ENCODE measurements around the gene NIBAN1. TPM values are rescaled to one million over a fixed set of nuclear protein-coding genes. Genes with fewer than 3 reads are reported as not detected.

Gene NIBAN1
- total and polyA plus RNA-seq, 9 of the 15 experiments (the other 6 are each of a cell fraction or from before 2014, with no cell fraction given): 1.5 to 26.6 (median 16.2) TPM

DNA sequence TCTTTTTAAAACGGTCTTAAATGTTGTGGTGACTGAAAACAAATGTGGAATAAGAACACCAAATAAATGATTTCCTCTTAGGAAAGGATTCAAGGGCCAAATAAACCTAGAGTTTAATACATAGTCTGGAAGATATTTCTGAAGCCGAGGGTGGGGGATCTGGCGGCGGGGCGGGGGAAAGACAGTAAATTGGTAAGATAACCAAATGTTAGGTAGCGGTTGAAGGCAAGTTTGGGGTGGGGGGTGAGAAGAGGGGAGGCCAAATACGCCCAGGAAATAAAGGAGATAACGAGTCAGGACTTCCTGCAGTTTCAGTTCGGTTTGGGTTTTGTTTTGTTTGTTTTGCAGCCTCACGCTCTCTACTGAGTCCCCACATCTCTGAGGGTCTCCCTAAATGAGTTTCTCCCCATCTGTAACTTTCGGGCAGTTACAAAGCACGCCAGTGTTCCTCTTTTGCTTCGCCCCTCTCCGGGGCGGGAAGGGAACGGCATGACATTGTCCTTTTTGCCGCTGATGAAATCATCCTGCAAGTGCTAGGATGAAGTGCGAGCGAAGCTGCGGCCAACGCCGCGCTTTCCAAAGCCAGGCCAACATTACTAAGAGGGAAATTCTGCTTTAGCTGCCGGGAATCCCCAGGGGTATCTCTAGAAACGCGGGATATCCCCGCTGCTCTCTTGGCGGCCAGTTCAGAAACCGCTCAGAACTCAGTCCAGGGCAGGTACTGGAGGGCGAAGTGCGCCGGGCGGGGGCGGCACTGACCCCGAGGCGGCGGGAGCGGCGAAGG is 844 bp downstream of the NIBAN1 start (continued):
- TF ChIP-seq, protein P1, sequence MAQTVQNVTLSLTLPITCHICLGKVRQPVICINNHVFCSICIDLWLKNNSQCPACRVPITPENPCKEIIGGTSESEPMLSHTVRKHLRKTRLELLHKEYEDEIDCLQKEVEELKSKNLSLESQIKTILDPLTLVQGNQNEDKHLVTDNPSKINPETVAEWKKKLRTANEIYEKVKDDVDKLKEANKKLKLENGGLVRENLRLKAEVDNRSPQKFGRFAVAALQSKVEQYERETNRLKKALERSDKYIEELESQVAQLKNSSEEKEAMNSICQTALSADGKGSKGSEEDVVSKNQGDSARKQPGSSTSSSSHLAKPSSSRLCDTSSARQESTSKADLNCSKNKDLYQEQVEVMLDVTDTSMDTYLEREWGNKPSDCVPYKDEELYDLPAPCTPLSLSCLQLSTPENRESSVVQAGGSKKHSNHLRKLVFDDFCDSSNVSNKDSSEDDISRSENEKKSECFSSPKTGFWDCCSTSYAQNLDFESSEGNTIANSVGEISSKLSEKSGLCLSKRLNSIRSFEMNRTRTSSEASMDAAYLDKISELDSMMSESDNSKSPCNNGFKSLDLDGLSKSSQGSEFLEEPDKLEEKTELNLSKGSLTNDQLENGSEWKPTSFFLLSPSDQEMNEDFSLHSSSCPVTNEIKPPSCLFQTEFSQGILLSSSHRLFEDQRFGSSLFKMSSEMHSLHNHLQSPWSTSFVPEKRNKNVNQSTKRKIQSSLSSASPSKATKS (CRISPR knock-in tag; IDR thresholded peaks at IDR 0.05): no peak
- TF ChIP-seq ZNF551 (CRISPR knock-in tag; IDR thresholded peaks at IDR 0.05): no peak
- TF ChIP-seq, protein P2, sequence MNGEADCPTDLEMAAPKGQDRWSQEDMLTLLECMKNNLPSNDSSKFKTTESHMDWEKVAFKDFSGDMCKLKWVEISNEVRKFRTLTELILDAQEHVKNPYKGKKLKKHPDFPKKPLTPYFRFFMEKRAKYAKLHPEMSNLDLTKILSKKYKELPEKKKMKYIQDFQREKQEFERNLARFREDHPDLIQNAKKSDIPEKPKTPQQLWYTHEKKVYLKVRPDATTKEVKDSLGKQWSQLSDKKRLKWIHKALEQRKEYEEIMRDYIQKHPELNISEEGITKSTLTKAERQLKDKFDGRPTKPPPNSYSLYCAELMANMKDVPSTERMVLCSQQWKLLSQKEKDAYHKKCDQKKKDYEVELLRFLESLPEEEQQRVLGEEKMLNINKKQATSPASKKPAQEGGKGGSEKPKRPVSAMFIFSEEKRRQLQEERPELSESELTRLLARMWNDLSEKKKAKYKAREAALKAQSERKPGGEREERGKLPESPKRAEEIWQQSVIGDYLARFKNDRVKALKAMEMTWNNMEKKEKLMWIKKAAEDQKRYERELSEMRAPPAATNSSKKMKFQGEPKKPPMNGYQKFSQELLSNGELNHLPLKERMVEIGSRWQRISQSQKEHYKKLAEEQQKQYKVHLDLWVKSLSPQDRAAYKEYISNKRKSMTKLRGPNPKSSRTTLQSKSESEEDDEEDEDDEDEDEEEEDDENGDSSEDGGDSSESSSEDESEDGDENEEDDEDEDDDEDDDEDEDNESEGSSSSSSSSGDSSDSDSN (IDR thresholded peaks at IDR 0.05; ENCODE audit: borderline replicate concordance in 1 of 2, low read depth in 2 of 2, low read length in 2 of 2): peak in 1 of 2 experiments; percentile 44; a peak in 2 of 4 replicates
- TF ChIP-seq ZNF561 (CRISPR knock-in tag; conservative IDR thresholded peaks at IDR 0.05): no peak
- peak; percentile 50; the same call in 1 of the 2 replicates for TF ChIP-seq SMAD4 (CRISPR knock-in tag; conservative IDR thresholded peaks at IDR 0.05)
- no peak for TF ChIP-seq PHF20 (IDR thresholded peaks at IDR 0.05; ENCODE audit: partially characterized antibody)
- TF ChIP-seq, protein P3, sequence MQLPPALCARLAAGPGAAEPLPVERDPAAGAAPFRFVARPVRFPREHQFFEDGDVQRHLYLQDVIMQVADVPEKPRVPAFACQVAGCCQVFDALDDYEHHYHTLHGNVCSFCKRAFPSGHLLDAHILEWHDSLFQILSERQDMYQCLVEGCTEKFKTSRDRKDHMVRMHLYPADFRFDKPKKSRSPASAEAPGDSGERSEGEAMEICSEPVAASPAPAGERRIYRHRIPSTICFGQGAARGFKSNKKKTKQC (CRISPR knock-in tag; IDR thresholded peaks at IDR 0.05): peak; percentile 90
- TF ChIP-seq, protein P4, sequence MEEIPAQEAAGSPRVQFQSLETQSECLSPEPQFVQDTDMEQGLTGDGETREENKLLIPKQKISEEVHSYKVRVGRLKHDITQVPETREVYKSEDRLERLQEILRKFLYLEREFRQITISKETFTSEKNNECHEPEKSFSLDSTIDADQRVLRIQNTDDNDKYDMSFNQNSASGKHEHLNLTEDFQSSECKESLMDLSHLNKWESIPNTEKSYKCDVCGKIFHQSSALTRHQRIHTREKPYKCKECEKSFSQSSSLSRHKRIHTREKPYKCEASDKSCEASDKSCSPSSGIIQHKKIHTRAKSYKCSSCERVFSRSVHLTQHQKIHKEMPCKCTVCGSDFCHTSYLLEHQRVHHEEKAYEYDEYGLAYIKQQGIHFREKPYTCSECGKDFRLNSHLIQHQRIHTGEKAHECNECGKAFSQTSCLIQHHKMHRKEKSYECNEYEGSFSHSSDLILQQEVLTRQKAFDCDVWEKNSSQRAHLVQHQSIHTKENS (CRISPR knock-in tag; IDR thresholded peaks at IDR 0.05): no peak
- TF ChIP-seq, protein P5, sequence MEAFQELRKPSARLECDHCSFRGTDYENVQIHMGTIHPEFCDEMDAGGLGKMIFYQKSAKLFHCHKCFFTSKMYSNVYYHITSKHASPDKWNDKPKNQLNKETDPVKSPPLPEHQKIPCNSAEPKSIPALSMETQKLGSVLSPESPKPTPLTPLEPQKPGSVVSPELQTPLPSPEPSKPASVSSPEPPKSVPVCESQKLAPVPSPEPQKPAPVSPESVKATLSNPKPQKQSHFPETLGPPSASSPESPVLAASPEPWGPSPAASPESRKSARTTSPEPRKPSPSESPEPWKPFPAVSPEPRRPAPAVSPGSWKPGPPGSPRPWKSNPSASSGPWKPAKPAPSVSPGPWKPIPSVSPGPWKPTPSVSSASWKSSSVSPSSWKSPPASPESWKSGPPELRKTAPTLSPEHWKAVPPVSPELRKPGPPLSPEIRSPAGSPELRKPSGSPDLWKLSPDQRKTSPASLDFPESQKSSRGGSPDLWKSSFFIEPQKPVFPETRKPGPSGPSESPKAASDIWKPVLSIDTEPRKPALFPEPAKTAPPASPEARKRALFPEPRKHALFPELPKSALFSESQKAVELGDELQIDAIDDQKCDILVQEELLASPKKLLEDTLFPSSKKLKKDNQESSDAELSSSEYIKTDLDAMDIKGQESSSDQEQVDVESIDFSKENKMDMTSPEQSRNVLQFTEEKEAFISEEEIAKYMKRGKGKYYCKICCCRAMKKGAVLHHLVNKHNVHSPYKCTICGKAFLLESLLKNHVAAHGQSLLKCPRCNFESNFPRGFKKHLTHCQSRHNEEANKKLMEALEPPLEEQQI (IDR thresholded peaks at IDR 0.05): peak; percentile 65; the same call in 1 of the 2 replicates
- TF ChIP-seq YY1 (IDR thresholded peaks at IDR 0.05; ENCODE audit: borderline replicate concordance in 1 of 3, control insufficient read depth in 1 of 3, extremely low read depth in 1 of 3, insufficient read depth in 3 of 3, insufficient read length in 1 of 3, insufficient replicate concordance in 2 of 3, low read depth in 1 of 3, low read length in 2 of 3): no peak
- TF ChIP-seq, protein P6, sequence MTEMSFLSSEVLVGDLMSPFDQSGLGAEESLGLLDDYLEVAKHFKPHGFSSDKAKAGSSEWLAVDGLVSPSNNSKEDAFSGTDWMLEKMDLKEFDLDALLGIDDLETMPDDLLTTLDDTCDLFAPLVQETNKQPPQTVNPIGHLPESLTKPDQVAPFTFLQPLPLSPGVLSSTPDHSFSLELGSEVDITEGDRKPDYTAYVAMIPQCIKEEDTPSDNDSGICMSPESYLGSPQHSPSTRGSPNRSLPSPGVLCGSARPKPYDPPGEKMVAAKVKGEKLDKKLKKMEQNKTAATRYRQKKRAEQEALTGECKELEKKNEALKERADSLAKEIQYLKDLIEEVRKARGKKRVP (CRISPR knock-in tag; IDR thresholded peaks at IDR 0.05): peak; percentile 99
- TF ChIP-seq MTA1 (IDR thresholded peaks at IDR 0.05; ENCODE audit: borderline replicate concordance): peak; percentile 52; the same call in 1 of the 2 replicates
- TF ChIP-seq ARID1B (IDR thresholded peaks at IDR 0.05): peak; percentile 84

Data from K562 (cell line).